Cardiac fibroblast (primary cell): Measurements from ENCODE around the gene KRTAP3-1.

Experiments used
- DNase-seq, 2 donors: peaks; one replicate each; pipeline versions ENCODE4 v3.0.0 to v3.0.0-alpha.2; 2010; ENCODE audit warnings: low read depth in 2 of 2
- H3K4me3 ChIP-seq, 2 donors: replicated peaks in 1 of 2; 1 replicate in 1 of 2; 2 replicates in 1 of 2; pipeline ENCODE4 v1.5.1; 2011; ENCODE audit warnings: low read depth in 2 of 2, low read length in 2 of 2, mild to moderate bottlenecking in 2 of 2, moderate library complexity in 1 of 2
- TF ChIP-seq, protein P1 (sequence below): IDR thresholded peaks from one replicate; pipeline ENCODE4 v1.5.1; 2011; ENCODE audit warnings: low read depth, mild to moderate bottlenecking, low read length, inconsistent platforms

KRTAP3-1 gene

DNA sequence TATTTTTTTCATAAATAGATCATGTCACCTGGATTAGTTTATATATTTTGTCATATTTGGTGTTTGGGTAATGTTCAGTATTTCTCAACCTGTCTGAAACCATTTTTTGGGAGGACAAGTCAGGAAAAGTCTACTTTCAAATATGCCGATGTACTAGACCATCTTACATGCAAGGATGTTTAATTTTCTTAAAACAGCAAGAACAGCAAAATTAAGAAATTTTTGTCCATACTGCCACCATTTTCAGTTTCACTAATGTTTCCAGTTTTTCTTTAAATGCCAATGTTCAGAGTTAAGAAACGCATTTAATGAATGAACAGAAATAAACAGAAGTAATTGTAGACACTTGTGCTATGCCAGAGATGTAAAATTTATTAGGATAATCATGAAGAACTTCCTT lies 15.8 kb downstream of the KRTAP3-1 start:
- no peak overlapping the region for H3K4me3 ChIP-seq

DNA sequence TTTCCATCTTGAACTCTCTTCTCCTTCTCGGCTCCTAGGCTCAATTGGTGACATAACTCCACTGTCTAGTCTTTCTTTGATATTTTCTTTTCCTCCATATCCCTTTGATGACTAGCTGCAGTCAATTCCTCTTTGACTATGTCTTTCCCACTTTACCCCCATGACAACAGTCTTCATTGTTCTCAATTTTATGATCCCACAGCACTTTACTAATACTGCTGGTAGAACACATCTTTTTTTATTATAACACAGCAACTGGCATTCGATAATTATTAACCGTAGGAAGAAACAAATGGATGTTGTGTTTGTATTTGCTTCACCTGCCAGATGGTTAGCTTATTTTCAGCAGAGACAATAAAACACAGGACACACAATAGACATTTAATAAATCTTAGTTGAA lies 16.3 kb downstream of the KRTAP3-1 start:
- H3K4me3 ChIP-seq: no peak overlapping the region
- no peak for DNase-seq
- TF ChIP-seq, protein P1, sequence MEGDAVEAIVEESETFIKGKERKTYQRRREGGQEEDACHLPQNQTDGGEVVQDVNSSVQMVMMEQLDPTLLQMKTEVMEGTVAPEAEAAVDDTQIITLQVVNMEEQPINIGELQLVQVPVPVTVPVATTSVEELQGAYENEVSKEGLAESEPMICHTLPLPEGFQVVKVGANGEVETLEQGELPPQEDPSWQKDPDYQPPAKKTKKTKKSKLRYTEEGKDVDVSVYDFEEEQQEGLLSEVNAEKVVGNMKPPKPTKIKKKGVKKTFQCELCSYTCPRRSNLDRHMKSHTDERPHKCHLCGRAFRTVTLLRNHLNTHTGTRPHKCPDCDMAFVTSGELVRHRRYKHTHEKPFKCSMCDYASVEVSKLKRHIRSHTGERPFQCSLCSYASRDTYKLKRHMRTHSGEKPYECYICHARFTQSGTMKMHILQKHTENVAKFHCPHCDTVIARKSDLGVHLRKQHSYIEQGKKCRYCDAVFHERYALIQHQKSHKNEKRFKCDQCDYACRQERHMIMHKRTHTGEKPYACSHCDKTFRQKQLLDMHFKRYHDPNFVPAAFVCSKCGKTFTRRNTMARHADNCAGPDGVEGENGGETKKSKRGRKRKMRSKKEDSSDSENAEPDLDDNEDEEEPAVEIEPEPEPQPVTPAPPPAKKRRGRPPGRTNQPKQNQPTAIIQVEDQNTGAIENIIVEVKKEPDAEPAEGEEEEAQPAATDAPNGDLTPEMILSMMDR: no peak

More for the DNA sequence above, 15.8 kb downstream of the KRTAP3-1 start:
- DNase-seq: no peak
- TF ChIP-seq, protein P1: no peak

DNA sequence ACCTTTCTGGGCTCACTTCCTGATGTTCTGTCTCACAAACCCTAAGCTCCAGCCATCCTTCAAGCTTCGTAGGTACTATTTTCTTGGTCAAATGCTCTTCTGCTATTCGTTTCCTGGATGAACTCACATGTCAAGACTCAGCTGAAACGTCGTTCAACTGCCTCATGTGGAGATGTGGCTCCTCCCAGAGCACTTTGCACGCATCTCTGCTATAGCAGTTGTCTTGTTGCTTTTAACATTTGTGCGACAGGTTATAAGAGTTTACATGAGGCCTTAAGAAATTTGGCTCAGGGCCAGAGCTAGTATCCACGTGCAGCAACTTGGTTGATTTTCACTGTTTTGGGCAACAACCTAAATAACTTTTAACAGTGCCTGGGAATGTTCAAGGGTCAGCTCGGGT lies 22.0 kb downstream of the KRTAP3-1 start:
- H3K4me3 ChIP-seq: no peak overlapping the region
- TF ChIP-seq, protein P1: no peak
- no peak for DNase-seq

DNA sequence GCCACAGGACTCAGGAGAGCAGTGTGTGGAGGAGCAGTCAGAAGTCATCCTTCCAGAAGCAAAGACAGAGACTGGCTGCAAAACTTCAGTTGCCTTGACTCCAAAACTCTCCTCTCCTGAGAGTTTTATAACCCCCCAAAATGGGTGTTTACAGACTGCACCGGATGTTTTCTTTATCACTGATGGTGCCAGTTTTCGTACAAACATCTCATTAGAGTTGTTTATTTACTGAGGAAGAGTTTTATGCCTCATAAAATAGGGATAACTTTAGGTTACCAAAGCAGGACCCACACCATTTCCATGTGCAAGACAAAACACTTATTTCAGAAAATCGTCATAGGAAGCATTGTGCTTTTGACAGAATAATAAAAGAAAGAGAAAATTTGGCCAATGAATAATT lies 24.7 kb downstream of the KRTAP3-1 start, which contains the start of gene KRT40:
KRT40 (minus strand) TSS at position 101 of the 400 bp plus-strand sequence; CDS start at position 48, 53 bp downstream.
- no peak for DNase-seq
- no peak within 1 kb of the TSS for H3K4me3 ChIP-seq
- TF ChIP-seq, protein P1: no peak

DNA sequence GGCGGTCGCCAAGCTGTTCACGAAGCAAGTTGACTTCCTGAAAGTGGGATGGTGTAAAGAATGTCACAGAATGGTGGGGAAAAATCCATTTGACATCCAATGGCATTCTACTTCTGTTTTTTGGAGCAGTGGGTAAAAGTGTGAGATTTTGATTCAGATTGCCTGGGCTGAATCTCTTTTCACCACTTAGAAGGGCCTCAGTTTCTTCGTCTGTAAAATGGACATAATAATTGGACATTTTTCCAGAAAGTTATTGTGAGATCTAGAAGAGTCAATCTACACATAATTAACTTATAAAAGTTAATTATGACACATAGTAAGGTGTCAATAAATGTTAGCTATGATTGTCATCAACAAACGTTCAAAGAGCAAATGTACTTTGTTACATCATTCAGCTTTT lies 27.8 kb downstream of the KRTAP3-1 start:
- no peak overlapping the region for H3K4me3 ChIP-seq
- DNase-seq: no peak
- TF ChIP-seq, protein P1: no peak

DNA sequence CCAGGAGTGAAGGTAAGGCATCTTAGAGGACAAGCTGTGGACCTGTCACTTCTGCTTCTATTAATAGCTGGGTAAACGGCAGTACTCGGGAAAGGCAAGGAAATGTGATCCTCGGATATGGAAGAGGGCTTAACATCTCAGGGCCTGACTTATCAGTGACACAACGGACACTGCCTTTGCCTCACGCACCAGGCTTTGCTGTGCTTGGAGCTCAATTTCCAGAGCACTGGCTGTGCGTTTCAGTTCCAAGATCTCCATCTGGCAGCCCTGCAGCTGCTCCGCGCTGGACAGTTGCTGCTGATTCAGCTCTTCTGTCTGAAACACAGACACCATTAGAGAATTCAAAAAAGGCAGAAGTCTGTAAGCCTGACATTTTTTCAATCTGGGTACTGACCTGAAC lies 28.3 kb downstream of the KRTAP3-1 start:
- TF ChIP-seq, protein P1: no peak
- DNase-seq: peak; percentile 6 to 10
- H3K4me3 ChIP-seq: no peak overlapping the region

DNA sequence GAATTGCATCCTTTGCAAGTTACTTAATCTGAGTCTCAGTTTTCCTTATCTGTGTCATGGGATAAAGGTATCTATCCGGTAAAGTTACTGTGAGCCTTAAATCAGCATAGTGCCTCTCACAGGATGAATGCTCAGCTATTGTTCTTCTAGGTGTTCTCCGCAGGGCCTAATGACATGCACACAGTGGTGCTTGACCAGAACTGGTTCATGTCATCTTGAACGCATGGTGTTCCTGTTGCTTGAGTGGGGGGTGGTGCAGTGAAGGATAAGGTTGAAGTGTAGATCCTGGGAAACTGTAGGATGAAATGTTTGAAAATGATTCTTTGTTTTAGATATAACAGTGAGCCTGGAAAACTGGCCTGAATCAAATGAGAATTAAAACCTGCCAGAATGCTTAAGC lies 28.8 kb downstream of the KRTAP3-1 start:
- TF ChIP-seq, protein P1: no peak
- DNase-seq: no peak

More for the DNA sequence above, 28.8 kb downstream of the KRTAP3-1 start:
- H3K4me3 ChIP-seq: no peak overlapping the region
